NCI-H82 treated with DMSO at 0.1 percent for 48 hours (cell line): ENCODE results near the gene GSG1L2.
"Not testable (repeated sequence)": the region's sequence is repeated elsewhere in the genome, so short reads cannot be mapped to it uniquely, and the experiment has no call there.

Source experiments
- DNase-seq: peaks from one replicate; lab custom pipeline; 2025; ENCODE audit not compliant: unreplicated experiment; lab: John Stamatoyannopoulos, UW

Gene GSG1L2

GRCh38 chr17:9790889-9791876 lies 30.7 kb downstream of the GSG1L2 start, which contains the start of gene DHRS7C:
DHRS7C (minus strand) TSS chr17:9791592; CDS start chr17:9791284, 308 bp downstream.
- no peak for DNase-seq

GRCh38 chr17:9790316-9790715 lies 31.6 kb downstream of the GSG1L2 start:
- no peak for DNase-seq

- DNase-seq: no peak
These were observed 33.3 kb downstream of the GSG1L2 start for GRCh38 chr17:9788601-9789000.

- no peak for DNase-seq
These were observed 37.3 kb downstream of the GSG1L2 start for GRCh38 chr17:9784544-9784943.

GRCh38 chr17:9783465-9783864 lies 38.4 kb downstream of the GSG1L2 start:
- DNase-seq: not testable (repeated sequence)

GRCh38 chr17:9783050-9783449 lies 38.8 kb downstream of the GSG1L2 start:
- no peak for DNase-seq

GRCh38 chr17:9780552-9780951 lies 41.3 kb downstream of the GSG1L2 start:
- DNase-seq: no peak

GRCh38 chr17:9776911-9777310 lies 45.0 kb downstream of the GSG1L2 start:
- DNase-seq: no peak

GRCh38 chr17:9772658-9773057 lies 49.2 kb downstream of the GSG1L2 start:
- no peak for DNase-seq

GRCh38 chr17:9771465-9771864 lies 50.4 kb downstream of the GSG1L2 start:
- no peak for DNase-seq

GRCh38 chr17:9769036-9769695 lies 52.7 kb downstream of the GSG1L2 start:
- DNase-seq: no peak

- DNase-seq: peak; percentile 19
These were observed 53.4 kb downstream of the GSG1L2 start for GRCh38 chr17:9768381-9768934.

GRCh38 chr17:9767432-9767991 lies 54.4 kb downstream of the GSG1L2 start:
- no peak for DNase-seq

GRCh38 chr17:9766970-9767369 lies 54.9 kb downstream of the GSG1L2 start:
- no peak for DNase-seq

- DNase-seq: no peak
These were observed 56.6 kb downstream of the GSG1L2 start for GRCh38 chr17:9765322-9765721.

- no peak for DNase-seq
These were observed 58.2 kb downstream of the GSG1L2 start for GRCh38 chr17:9763643-9764042.

- no peak for DNase-seq
These were observed 61.6 kb downstream of the GSG1L2 start for GRCh38 chr17:9760266-9760665.

- no peak for DNase-seq
These were observed 66.8 kb downstream of the GSG1L2 start for GRCh38 chr17:9755083-9755482.
